ENCODE data around the gene MT1B. TPM values are rescaled to one million over a fixed set of nuclear protein-coding genes. Genes with fewer than 3 reads are reported as not detected.

Gene MT1B
- total RNA-seq, 1 donor from 2014 or later, result not detected

DNA sequence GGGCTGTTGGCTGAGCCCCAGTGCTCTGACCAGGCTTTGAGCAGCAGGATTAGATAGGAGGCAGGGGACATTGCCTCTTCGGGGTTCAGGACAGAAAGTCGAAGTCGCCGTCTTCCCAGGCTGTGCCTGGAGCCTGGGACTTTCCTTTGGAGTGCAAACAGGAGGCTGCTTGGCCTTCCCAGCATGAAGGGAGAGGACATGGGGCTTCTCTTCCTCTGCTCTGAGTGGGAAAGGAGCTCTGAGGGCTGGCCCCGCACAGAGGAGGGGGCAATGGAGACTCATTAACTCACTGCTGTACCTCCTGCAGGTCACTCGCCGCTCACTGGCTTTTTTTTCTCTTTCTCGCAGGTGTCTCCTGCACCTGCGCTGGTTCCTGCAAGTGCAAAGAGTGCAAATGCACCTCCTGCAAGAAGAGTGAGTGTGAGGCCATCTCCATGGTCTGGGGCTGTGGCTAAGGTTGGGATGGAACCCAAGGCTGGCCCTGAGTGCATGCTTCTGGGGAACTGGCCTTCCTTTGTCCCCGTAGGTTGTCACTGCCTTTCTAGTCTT lies 6.7 kb downstream of the MT1B start:
- H4K20me1 ChIP-seq (ENCODE audit: insufficient read depth, low read length), result no peaks in the 10 kb centered on the region
- H3K9ac ChIP-seq (ENCODE audit: low read length), result peak overlapping the region; percentile 16
- H3K27ac ChIP-seq (ENCODE audit: low read depth, low read length), result no peak overlapping the region
- Mint-ChIP-seq H3K4me3 (ENCODE audit: unreplicated experiment) (peak overlapping the region; percentile 82), H3K27ac (ENCODE audit: unreplicated experiment) (no peak overlapping the region), H3K4me1 (ENCODE audit: low read depth, unreplicated experiment) (peaks cover 1% of the 10 kb centered on the region), H3K9me3 (ENCODE audit: unreplicated experiment) (no peaks in the 10 kb centered on the region), H3K27me3 (ENCODE audit: low read depth, unreplicated experiment) (peaks cover 79% of the 10 kb centered on the region), H3K36me3 (ENCODE audit: low read depth, unreplicated experiment) (no peaks in the 10 kb centered on the region)
- H3K36me3 ChIP-seq (ENCODE audit: insufficient read depth, low read length), result no peaks in the 10 kb centered on the region
- TF ChIP-seq, protein P1, sequence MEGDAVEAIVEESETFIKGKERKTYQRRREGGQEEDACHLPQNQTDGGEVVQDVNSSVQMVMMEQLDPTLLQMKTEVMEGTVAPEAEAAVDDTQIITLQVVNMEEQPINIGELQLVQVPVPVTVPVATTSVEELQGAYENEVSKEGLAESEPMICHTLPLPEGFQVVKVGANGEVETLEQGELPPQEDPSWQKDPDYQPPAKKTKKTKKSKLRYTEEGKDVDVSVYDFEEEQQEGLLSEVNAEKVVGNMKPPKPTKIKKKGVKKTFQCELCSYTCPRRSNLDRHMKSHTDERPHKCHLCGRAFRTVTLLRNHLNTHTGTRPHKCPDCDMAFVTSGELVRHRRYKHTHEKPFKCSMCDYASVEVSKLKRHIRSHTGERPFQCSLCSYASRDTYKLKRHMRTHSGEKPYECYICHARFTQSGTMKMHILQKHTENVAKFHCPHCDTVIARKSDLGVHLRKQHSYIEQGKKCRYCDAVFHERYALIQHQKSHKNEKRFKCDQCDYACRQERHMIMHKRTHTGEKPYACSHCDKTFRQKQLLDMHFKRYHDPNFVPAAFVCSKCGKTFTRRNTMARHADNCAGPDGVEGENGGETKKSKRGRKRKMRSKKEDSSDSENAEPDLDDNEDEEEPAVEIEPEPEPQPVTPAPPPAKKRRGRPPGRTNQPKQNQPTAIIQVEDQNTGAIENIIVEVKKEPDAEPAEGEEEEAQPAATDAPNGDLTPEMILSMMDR (IDR thresholded peaks at IDR 0.05; ENCODE audit: insufficient read depth, low read depth, low read length), result no peak
- TF ChIP-seq EZH2 (IDR thresholded peaks at IDR 0.05; ENCODE audit: insufficient read depth, low read length), result peak; percentile 73
- peak overlapping the region; percentile 75 for H3K4me2 ChIP-seq (ENCODE audit: low read length)
- DNase-seq (ENCODE audit: low read depth), result no peak
- H3K4me3 ChIP-seq (ENCODE audit: insufficient read depth, low read depth, low read length), result peak overlapping the region; percentile 31
- no peak for FAIRE-seq
- peaks cover 18% of the 10 kb centered on the region for H3K4me1 ChIP-seq (ENCODE audit: insufficient read depth, low read length)
- H2AFZ ChIP-seq (ENCODE audit: low read depth, low read length), result peak overlapping the region; percentile 63
- H3K27me3 ChIP-seq (ENCODE audit: insufficient read depth, low read length), result peaks cover 59% of the 10 kb centered on the region
- no peaks in the 10 kb centered on the region for H3K79me2 ChIP-seq (ENCODE audit: insufficient read depth, low read length)
- H3K9me3 ChIP-seq (ENCODE audit: insufficient read depth, low read depth, low read length), result no peaks in the 10 kb centered on the region

- Histone ChIP-seq H3K27ac (ENCODE audit: low read depth, low read length) (no peak overlapping the region), H3K4me3 (ENCODE audit: insufficient read depth, low read depth, low read length) (no peak overlapping the region), H3K36me3 (ENCODE audit: insufficient read depth, low read length) (no peaks in the 10 kb centered on the region), H3K4me1 (ENCODE audit: insufficient read depth, low read length) (peaks cover 14% of the 10 kb centered on the region), H3K27me3 (ENCODE audit: insufficient read depth, low read length) (peaks cover 96% of the 10 kb centered on the region), H2AFZ (ENCODE audit: low read depth, low read length) (no peak overlapping the region), H3K4me2 (ENCODE audit: low read length) (peak overlapping the region; percentile 62), H3K79me2 (ENCODE audit: insufficient read depth, low read length) (no peaks in the 10 kb centered on the region), H4K20me1 (ENCODE audit: insufficient read depth, low read length) (no peaks in the 10 kb centered on the region), H3K9ac (ENCODE audit: low read length) (no peak overlapping the region), H3K9me3 (ENCODE audit: insufficient read depth, low read depth, low read length) (no peaks in the 10 kb centered on the region)
- Mint-ChIP-seq H3K27me3 (ENCODE audit: low read depth, unreplicated experiment) (peaks cover 94% of the 10 kb centered on the region), H3K27ac (ENCODE audit: unreplicated experiment) (no peak overlapping the region), H3K4me1 (ENCODE audit: low read depth, unreplicated experiment) (no peaks in the 10 kb centered on the region), H3K4me3 (ENCODE audit: unreplicated experiment) (no peak overlapping the region), H3K9me3 (ENCODE audit: unreplicated experiment) (no peaks in the 10 kb centered on the region), H3K36me3 (ENCODE audit: low read depth, unreplicated experiment) (no peaks in the 10 kb centered on the region)
- TF ChIP-seq, protein P1 (IDR thresholded peaks at IDR 0.05; ENCODE audit: insufficient read depth, low read depth, low read length), result no peak
- TF ChIP-seq EZH2 (IDR thresholded peaks at IDR 0.05; ENCODE audit: insufficient read depth, low read length), result peak; percentile 75
- FAIRE-seq (no peak), DNase-seq (ENCODE audit: low read depth) (no peak)
These were observed 11.0 kb downstream of the MT1B start for GRCh38 chr16:56662357-56663354.
